ENCODE results near the gene ETDC. TPM values are rescaled to one million over a fixed set of nuclear protein-coding genes. Genes with fewer than 3 reads are reported as not detected.
"Not testable (repeated sequence)": the region's sequence is repeated elsewhere in the genome, so short reads cannot be mapped to it uniquely, and the experiment has no call there.

Gene ETDC
- total RNA-seq, 3 donors from 2014 or later (not counting 1 experiment from before 2014, with no cell fraction given): not detected

- 97% methylated on average over 5 of the region's 5 CpGs for WGBS (ENCODE audit: insufficient coverage)
- no peaks in the 10 kb centered on the region for H3K27me3 ChIP-seq (ENCODE audit: control insufficient read depth, insufficient read depth, low read length)
- no peaks in the 10 kb centered on the region for H3K36me3 ChIP-seq (ENCODE audit: control insufficient read depth, insufficient read depth, low read length)
- no peak overlapping the region for H3K27ac ChIP-seq (ENCODE audit: low read length)
- DNase-seq: no peak
- peaks cover 3% of the 10 kb centered on the region for H3K9me3 ChIP-seq (ENCODE audit: control insufficient read depth, insufficient read depth, low read length)
- H3K27me3 Mint-ChIP-seq (ENCODE audit: low read depth in 2 of 2): no peaks in the 10 kb centered on the region
- intact Hi-C loops (cut with micrococcal nuclease): no loop called here
- no peak overlapping the region for H3K4me3 ChIP-seq (ENCODE audit: low read length)
- H3K4me3 Mint-ChIP-seq: no peak overlapping the region
- ATAC-seq: no peak
- H3K36me3 Mint-ChIP-seq: no peaks in the 10 kb centered on the region
- H3K4me1 ChIP-seq (ENCODE audit: control insufficient read depth, insufficient read depth, low read length): no peaks in the 10 kb centered on the region
- no peak for TF ChIP-seq CTCF (IDR thresholded peaks at IDR 0.05)
- H3K27ac Mint-ChIP-seq: no peak overlapping the region
- peaks cover 0 to 4% of the 10 kb centered on the region in 2 donors for H3K4me1 Mint-ChIP-seq
- H3K9me3 Mint-ChIP-seq: peaks cover 0 to 4% of the 10 kb centered on the region in 2 donors
These were observed 15.2 kb downstream of the ETDC start for GRCh38 chrX:135324463-135324862.

GRCh38 chrX:135325036-135325818 is 15.9 kb downstream of the ETDC start:
- H3K27me3 Mint-ChIP-seq (ENCODE audit: low read depth in 2 of 2); H3K4me3 Mint-ChIP-seq; H3K4me1 ChIP-seq (ENCODE audit: control insufficient read depth, insufficient read depth, low read length); ATAC-seq; H3K9me3 ChIP-seq (ENCODE audit: control insufficient read depth, insufficient read depth, low read length); H3K36me3 Mint-ChIP-seq; H3K27ac ChIP-seq (ENCODE audit: low read length); H3K27me3 ChIP-seq (ENCODE audit: control insufficient read depth, insufficient read depth, low read length); DNase-seq; intact Hi-C loops (cut with micrococcal nuclease); H3K36me3 ChIP-seq (ENCODE audit: control insufficient read depth, insufficient read depth, low read length); H3K9me3 Mint-ChIP-seq; H3K4me3 ChIP-seq (ENCODE audit: low read length); H3K27ac Mint-ChIP-seq; H3K4me1 Mint-ChIP-seq: not testable (repeated sequence)
- WGBS (ENCODE audit: insufficient coverage): 93% methylated on average over 16 of the region's 32 CpGs

- H3K27ac ChIP-seq (ENCODE audit: low read length): no peak overlapping the region
- H3K27ac Mint-ChIP-seq: no peak overlapping the region
- intact Hi-C loops (cut with micrococcal nuclease): no loop called here
- H3K4me1 ChIP-seq (ENCODE audit: control insufficient read depth, insufficient read depth, low read length): no peaks in the 10 kb centered on the region
- H3K4me3 ChIP-seq (ENCODE audit: low read length): no peak overlapping the region
- H3K27me3 Mint-ChIP-seq (ENCODE audit: low read depth in 2 of 2): no peaks in the 10 kb centered on the region
- H3K9me3 Mint-ChIP-seq: peaks cover 0 to 3% of the 10 kb centered on the region in 2 donors
- peaks cover 0 to 10% of the 10 kb centered on the region in 2 donors for H3K4me1 Mint-ChIP-seq
- no peaks in the 10 kb centered on the region for H3K27me3 ChIP-seq (ENCODE audit: control insufficient read depth, insufficient read depth, low read length)
- H3K36me3 ChIP-seq (ENCODE audit: control insufficient read depth, insufficient read depth, low read length): no peaks in the 10 kb centered on the region
- ATAC-seq (no peak), DNase-seq (no peak)
- H3K36me3 Mint-ChIP-seq: no peaks in the 10 kb centered on the region
- no peak for TF ChIP-seq CTCF (IDR thresholded peaks at IDR 0.05)
- H3K9me3 ChIP-seq (ENCODE audit: control insufficient read depth, insufficient read depth, low read length): no peaks in the 10 kb centered on the region
- no peak overlapping the region for H3K4me3 Mint-ChIP-seq
These were observed 18.0 kb downstream of the ETDC start for GRCh38 chrX:135327299-135327698.

GRCh38 chrX:135328421-135329005 is 19.2 kb downstream of the ETDC start:
- H3K36me3 ChIP-seq (ENCODE audit: control insufficient read depth, insufficient read depth, low read length): no peaks in the 10 kb centered on the region
- 100% methylated on average over 3 of the region's 3 CpGs for WGBS (ENCODE audit: insufficient coverage)
- H3K4me1 Mint-ChIP-seq: peaks cover 0 to 20% of the 10 kb centered on the region in 2 donors
- TF ChIP-seq CTCF (IDR thresholded peaks at IDR 0.05): no peak
- H3K9me3 ChIP-seq (ENCODE audit: control insufficient read depth, insufficient read depth, low read length): no peaks in the 10 kb centered on the region
- no peak overlapping the region for H3K27ac ChIP-seq (ENCODE audit: low read length)
- no peak overlapping the region for H3K27ac Mint-ChIP-seq
- no peaks in the 10 kb centered on the region for H3K36me3 Mint-ChIP-seq
- H3K27me3 Mint-ChIP-seq (ENCODE audit: low read depth in 2 of 2): no peaks in the 10 kb centered on the region
- no peaks in the 10 kb centered on the region for H3K4me1 ChIP-seq (ENCODE audit: control insufficient read depth, insufficient read depth, low read length)
- DNase-seq (no peak), ATAC-seq (no peak)
- no peak overlapping the region for H3K4me3 Mint-ChIP-seq
- no peak overlapping the region for H3K4me3 ChIP-seq (ENCODE audit: low read length)
- intact Hi-C loops (cut with micrococcal nuclease): no loop called here
- no peaks in the 10 kb centered on the region for H3K9me3 Mint-ChIP-seq
- H3K27me3 ChIP-seq (ENCODE audit: control insufficient read depth, insufficient read depth, low read length): no peaks in the 10 kb centered on the region

All from natural killer cell (primary cell).